Naive B cell (primary cell): ENCODE data around the gene ELMO1. TPM values are rescaled to one million over a fixed set of nuclear protein-coding genes. Genes with fewer than 3 reads are reported as not detected.

Experiments used
- ATAC-seq, 2 donors: fragments of 150-1000 bp; cut with Tn5 transposase; 2 replicates each; pipeline ENCODE4 v1.10.0; 2021; ENCODE audit warnings: low read depth in 2 of 2, mild to moderate bottlenecking in 2 of 2, moderate library complexity in 2 of 2
- DNase-seq: peaks from one replicate; pipeline ENCODE4 v3.0.0; 2022
- H3K27ac Mint-ChIP-seq, 6 donors: one replicate each; pipeline ENCODE4 v1.8.0; 2020 to 2022; ENCODE audit warnings: mild to moderate bottlenecking in 6 of 6, mixed read lengths in 6 of 6, moderate library complexity in 5 of 6, inconsistent platforms in 2 of 6
- H3K27me3 Mint-ChIP-seq, 3 donors: one replicate each; pipeline ENCODE4 v1.8.0; 2021 to 2022; ENCODE audit warnings: mixed read lengths in 3 of 3, mild to moderate bottlenecking in 1 of 3
- H3K36me3 Mint-ChIP-seq, 2 donors: one replicate each; pipeline ENCODE4 v1.8.0; 2020 to 2022; ENCODE audit warnings: mixed read lengths in 2 of 2, inconsistent platforms in 1 of 2, mild to moderate bottlenecking in 1 of 2
- H3K4me1 Mint-ChIP-seq, 3 donors: one replicate each; pipeline ENCODE4 v1.8.0; 2020 to 2022; ENCODE audit warnings: mixed read lengths in 3 of 3, inconsistent platforms in 1 of 3, mild to moderate bottlenecking in 1 of 3, moderate library complexity in 1 of 3
- H3K4me3 Mint-ChIP-seq, 8 donors: one replicate each; pipeline ENCODE4 v1.8.0; 2020 to 2022; ENCODE audit warnings: mild to moderate bottlenecking in 8 of 8, mixed read lengths in 8 of 8, moderate library complexity in 8 of 8, inconsistent platforms in 2 of 8
- H3K9me3 Mint-ChIP-seq, 7 donors: one replicate each; pipeline ENCODE4 v1.8.0; 2020 to 2022; ENCODE audit warnings: mixed read lengths in 7 of 7, mild to moderate bottlenecking in 5 of 7, inconsistent platforms in 2 of 7, moderate library complexity in 1 of 7
- polyA plus RNA-seq, 6 donors: library from polyadenylated mRNA; unstranded; fragments of 300-500 nt; fragmentation: Illumina TruSeq; gene quantifications; one replicate each; pipeline ENCODE4 v1.2.3, GENCODE V29; 2021; ENCODE audit warnings: low read depth in 6 of 6

Gene ELMO1
- polyA plus RNA-seq, 6 donors from 2014 or later = 42.8 to 69.9 (median 59.5) TPM

DNA sequence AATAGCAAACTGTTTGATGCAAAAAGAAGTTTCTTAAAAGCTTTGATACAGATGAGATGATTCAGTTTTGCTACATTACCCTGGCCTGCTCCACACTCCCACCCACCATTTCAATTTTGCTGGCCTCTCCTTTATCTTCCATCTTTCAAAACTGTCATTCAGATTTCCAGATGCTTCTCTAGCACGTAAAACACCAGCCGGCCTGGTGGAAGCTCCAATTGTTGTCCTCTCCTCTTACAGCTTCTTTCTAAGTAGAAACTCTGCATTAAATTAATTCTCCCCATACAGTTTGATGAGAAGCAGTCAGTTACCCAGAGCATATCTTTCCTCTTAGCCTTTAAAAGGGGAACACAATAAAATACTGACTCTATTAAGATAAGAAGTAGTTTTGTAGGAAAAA, 34.3 kb upstream of the ELMO1 start:
- H3K36me3 Mint-ChIP-seq = no peaks in the 10 kb centered on the region
- H3K4me3 Mint-ChIP-seq = no peak overlapping the region
- H3K27ac Mint-ChIP-seq = no peak overlapping the region
- H3K9me3 Mint-ChIP-seq = peaks cover 0 to 13% (median 0%) of the 10 kb centered on the region in 7 donors
- DNase-seq (no peak), ATAC-seq (no peak)
- H3K4me1 Mint-ChIP-seq = peaks cover 0 to 4% (median 0%) of the 10 kb centered on the region in 3 donors
- H3K27me3 Mint-ChIP-seq = peaks cover 10 to 38% (median 12%) of the 10 kb centered on the region in 3 donors

DNA sequence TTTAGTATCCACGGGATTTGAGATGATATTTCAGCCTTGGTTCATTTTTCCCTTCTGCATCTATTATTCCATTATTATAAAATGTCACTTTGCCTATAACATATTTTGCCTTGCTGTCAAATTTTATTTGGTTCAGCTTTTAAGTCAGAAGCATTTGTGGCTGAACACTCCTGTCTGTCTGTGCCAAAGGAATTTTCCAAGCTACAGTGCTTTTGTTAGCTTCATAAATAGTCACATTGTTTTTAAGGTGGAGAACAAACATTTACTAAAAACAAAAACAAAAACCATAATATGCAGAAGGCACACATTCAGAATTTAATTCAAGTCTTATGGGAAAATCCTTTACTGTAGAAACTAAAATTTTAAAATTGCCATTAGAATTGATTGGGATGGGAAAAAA, 33.8 kb upstream of the ELMO1 start:
- Mint-ChIP-seq H3K4me1 (peaks cover 0 to 4% (median 0%) of the 10 kb centered on the region in 3 donors), H3K27ac (no peak overlapping the region), H3K4me3 (no peak overlapping the region), H3K27me3 (peaks cover 10 to 38% (median 12%) of the 10 kb centered on the region in 3 donors), H3K9me3 (peaks cover 0 to 12% (median 0%) of the 10 kb centered on the region in 7 donors), H3K36me3 (no peaks in the 10 kb centered on the region)
- DNase-seq = no peak
- no peak for ATAC-seq

DNA sequence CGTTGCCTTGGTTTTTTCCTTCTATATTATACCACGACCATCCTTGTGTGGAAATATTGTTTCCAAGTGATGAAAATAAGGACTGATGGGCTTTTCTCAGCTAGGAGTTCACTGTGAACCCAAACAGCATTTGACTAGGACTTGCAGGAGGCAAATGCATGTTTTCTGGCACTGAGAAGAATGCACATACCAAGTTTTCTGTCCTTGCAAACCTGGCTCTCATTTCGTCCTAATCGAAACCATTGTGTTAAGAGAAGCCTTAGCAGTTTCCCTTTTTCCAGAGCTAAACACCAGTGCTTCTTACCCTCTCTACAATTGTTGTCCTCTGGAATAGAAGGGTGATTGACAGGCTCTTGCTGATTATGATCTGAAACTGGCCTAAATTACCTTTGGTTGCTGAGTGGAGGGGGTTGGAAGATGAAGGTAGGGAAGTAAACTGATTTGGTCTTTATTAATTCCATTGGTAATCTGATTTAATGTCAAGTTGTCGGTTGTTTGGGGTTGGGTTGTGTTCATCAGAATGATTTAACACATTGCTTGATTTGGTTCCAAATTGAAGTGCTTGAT, 33.1 kb upstream of the ELMO1 start:
- Mint-ChIP-seq H3K4me3 (no peak overlapping the region), H3K27me3 (peaks cover 10 to 38% (median 12%) of the 10 kb centered on the region in 3 donors), H3K9me3 (peaks cover 0 to 7% (median 0%) of the 10 kb centered on the region in 7 donors), H3K4me1 (peaks cover 0 to 4% (median 0%) of the 10 kb centered on the region in 3 donors), H3K36me3 (no peaks in the 10 kb centered on the region), H3K27ac (no peak overlapping the region)
- DNase-seq = no peak
- no peak for ATAC-seq

DNA sequence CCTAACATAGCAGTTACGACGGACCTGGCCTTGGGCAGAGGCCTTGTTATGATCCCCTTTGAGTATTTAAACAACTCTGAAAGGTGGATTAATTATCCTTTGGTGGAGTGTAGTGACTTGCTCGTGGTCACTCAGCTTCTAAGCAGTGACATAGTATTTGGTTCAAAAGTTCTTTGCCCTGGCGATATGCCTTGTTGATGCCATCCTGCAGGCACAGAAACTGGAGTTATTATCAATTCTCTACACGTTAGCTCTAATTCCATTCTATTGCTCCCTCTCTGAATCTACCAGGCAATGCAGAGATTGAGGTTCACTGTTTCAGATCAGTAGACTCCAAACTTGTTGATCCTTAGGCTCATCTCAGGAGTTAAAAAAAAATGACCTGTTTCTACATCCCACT, 32.5 kb upstream of the ELMO1 start:
- no peak overlapping the region for H3K27ac Mint-ChIP-seq
- peaks cover 9 to 38% (median 10%) of the 10 kb centered on the region in 3 donors for H3K27me3 Mint-ChIP-seq
- DNase-seq (no peak), ATAC-seq (no peak)
- no peaks in the 10 kb centered on the region for H3K36me3 Mint-ChIP-seq
- peaks cover 0 to 7% (median 0%) of the 10 kb centered on the region in 7 donors for H3K9me3 Mint-ChIP-seq
- H3K4me1 Mint-ChIP-seq = peaks cover 0 to 4% (median 0%) of the 10 kb centered on the region in 3 donors
- peak overlapping the region in 1 of 8 donors; percentile 10 for H3K4me3 Mint-ChIP-seq

DNA sequence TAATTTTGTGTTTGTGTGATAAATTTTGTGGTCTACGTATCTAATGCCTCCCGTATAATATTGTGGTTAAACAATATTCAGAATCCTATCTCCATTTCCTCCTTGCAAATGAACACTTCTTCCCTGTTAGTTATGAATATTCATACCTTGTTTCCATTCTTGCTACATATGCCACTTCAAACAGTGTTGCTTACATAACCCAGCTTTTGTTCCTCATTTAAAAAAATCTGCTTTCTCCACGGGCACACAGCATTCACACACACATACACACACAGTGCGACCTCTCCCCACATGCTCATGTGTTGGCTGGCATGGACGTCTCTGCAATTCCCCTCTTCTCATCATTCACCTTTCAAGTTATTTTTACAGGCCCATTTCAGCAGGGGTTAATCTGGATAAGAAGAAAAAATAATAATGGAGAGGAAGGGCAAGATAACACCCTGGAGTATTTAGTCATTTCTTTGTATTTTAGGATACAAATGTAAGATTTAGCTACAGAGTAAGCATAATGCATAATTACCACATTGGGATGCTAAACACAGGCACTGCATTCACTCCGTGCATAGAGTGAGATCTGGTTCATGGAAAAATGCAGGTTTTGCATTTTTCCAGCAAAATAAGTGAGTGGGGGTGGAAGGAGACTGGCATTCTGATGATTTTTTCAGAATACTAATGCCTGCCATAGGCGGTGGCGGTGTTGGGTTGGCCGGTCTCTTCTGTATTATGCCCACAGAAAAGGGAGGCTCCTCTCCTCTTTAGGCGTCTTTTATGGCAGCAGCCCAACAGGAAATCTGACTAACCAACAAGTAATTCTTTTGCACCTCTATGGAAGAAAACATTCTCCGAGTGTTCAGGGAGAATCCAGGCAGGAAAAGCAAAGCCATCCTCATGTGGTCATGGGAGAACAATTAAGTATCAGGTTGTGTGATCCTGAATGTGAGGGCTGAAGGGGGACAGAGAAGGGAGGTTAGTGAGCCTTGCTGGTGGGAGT, 31.7 kb upstream of the ELMO1 start:
- H3K9me3 Mint-ChIP-seq = peaks cover 0 to 7% (median 0%) of the 10 kb centered on the region in 7 donors
- H3K27me3 Mint-ChIP-seq = peaks cover 7 to 33% (median 10%) of the 10 kb centered on the region in 3 donors
- H3K36me3 Mint-ChIP-seq = no peaks in the 10 kb centered on the region
- no peak overlapping the region for H3K27ac Mint-ChIP-seq
- peaks cover 0 to 4% (median 0%) of the 10 kb centered on the region in 3 donors for H3K4me1 Mint-ChIP-seq
- DNase-seq (no peak), ATAC-seq (no peak)
- H3K4me3 Mint-ChIP-seq = peak overlapping the region in 1 of 8 donors; percentile 2

DNA sequence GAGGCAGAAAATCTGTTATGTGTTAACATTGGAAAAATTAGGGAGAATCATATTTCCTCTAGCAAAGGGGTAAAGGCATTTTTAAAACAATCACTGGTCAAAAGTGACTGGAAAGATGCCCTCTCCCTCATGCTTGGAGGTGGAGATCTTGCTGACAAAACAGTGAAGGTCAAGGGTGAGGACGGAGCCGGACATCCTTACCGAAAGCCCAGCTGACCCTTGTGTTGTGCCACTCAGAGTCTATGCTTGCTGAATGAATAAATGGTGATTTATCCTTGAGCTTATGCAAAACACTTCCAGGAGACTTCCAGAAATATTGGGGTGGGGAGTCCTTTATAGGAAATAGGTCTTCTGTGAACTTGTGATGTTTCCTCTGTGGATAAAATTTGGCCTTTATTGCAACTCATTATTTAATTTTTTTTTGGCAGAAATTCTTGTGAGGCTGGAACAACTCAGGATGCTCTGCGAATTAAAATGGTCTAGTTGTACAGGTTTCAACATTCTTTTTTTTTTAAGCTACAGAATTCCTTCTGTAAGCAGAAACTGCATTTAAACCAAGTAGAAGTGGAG, 28.3 kb upstream of the ELMO1 start:
- no peaks in the 10 kb centered on the region for H3K4me1 Mint-ChIP-seq
- no peak overlapping the region for H3K4me3 Mint-ChIP-seq
- H3K36me3 Mint-ChIP-seq = no peaks in the 10 kb centered on the region
- H3K27me3 Mint-ChIP-seq = peaks cover 11 to 30% (median 13%) of the 10 kb centered on the region in 3 donors
- H3K9me3 Mint-ChIP-seq = peaks cover 0 to 7% (median 0%) of the 10 kb centered on the region in 7 donors
- DNase-seq = no peak
- no peak for ATAC-seq
- no peak overlapping the region for H3K27ac Mint-ChIP-seq

DNA sequence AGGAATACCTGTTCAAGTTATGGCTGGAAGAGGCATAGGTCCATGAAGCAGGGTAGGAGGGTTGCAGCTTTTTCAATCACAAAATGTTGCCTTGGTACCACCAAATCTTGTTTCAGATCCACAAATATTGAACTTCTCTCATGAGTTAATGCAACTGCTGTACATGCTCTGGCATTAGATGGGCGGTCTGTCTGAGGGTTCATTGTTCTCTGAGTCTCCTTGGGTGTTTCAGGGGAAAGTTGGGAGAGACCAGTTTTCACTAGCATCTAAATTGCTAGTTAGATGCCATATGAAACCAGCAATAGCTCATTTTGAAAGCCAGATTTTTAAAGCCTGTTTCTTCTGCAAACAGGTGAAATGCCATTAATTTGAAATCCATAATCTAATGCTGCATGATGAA, 27.8 kb upstream of the ELMO1 start:
- Mint-ChIP-seq H3K27ac (no peak overlapping the region), H3K27me3 (peaks cover 11 to 27% (median 13%) of the 10 kb centered on the region in 3 donors)

DNA sequence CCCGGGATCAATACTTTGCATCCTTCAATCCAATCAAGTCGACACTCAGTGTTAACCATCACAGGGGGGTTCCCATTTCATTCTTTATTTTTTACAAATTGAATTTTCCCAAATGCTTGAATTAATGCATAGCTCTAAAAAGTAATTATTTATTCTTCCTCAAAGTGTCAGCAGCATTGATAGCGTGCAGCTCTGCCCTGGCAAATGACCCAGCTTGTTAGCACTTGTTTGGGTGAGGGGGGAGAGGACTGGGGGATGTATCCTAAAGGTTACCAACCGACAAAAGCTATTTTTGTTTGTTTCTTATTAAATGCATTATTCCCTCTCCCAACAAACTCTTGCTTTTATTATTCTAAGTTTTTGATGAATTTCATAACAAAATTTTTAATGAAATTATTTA, 27.0 kb upstream of the ELMO1 start:
- Mint-ChIP-seq H3K36me3 (no peaks in the 10 kb centered on the region), H3K27ac (no peak overlapping the region), H3K27me3 (peaks cover 10 to 21% (median 11%) of the 10 kb centered on the region in 3 donors), H3K4me1 (no peaks in the 10 kb centered on the region), H3K9me3 (peaks cover 0 to 7% (median 0%) of the 10 kb centered on the region in 7 donors), H3K4me3 (no peak overlapping the region)
- ATAC-seq = no peak
- no peak for DNase-seq

More for the DNA sequence above, 27.8 kb upstream of the ELMO1 start:
- DNase-seq (no peak), ATAC-seq (no peak)
- no peak overlapping the region for H3K4me3 Mint-ChIP-seq
- H3K9me3 Mint-ChIP-seq = peaks cover 0 to 7% (median 0%) of the 10 kb centered on the region in 7 donors
- no peaks in the 10 kb centered on the region for H3K36me3 Mint-ChIP-seq
- H3K4me1 Mint-ChIP-seq = no peaks in the 10 kb centered on the region

DNA sequence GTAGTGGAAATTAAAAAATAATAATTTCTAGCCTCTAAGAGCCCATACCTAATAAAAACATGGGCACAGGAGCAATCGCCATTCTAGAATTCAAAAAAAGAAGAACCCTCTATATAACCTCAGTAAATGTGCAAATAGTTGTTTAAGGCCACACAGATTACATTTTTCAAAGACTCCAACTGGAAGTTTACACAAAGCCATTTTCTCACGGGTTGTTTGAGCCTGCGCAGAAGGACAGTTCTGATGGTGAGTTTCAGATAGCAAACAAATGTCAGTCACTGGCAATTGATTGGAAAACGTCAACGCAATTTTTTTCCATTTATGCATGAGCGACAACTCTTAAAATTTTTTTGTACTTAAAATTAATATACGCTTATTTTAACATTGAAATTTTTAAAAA, 23.0 kb upstream of the ELMO1 start:
- H3K4me1 Mint-ChIP-seq = no peaks in the 10 kb centered on the region
- H3K27ac Mint-ChIP-seq = no peak overlapping the region
- H3K27me3 Mint-ChIP-seq = peaks cover 5 to 15% (median 12%) of the 10 kb centered on the region in 3 donors
- DNase-seq (no peak), ATAC-seq (no peak)
- H3K4me3 Mint-ChIP-seq = no peak overlapping the region
- H3K36me3 Mint-ChIP-seq = peaks cover 0 to 7% of the 10 kb centered on the region in 2 donors
- peaks cover 0 to 3% (median 0%) of the 10 kb centered on the region in 7 donors for H3K9me3 Mint-ChIP-seq

DNA sequence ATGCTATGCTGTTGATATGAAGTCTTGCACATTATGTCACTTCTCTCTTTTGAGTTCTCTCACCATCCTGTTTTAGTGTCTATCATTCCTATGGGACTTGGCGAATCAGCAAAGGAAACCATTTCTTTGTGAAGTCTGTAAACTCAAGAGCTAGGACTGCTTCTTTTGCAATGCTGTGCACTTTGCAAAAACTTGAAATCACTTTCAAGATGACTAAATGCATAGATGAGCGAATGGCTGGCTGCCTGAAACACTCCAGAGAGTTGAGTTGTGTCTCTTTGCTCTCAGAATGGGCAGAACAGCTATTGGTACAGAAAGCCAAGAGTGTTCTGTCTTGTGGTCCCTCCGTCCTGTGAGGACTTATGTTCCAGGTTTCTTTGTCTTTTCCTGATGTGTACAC, 18.3 kb upstream of the ELMO1 start:
- Mint-ChIP-seq H3K4me3 (no peak overlapping the region), H3K27me3 (peaks cover 0 to 5% (median 0%) of the 10 kb centered on the region in 3 donors), H3K9me3 (peaks cover 0 to 3% (median 0%) of the 10 kb centered on the region in 7 donors), H3K4me1 (no peaks in the 10 kb centered on the region), H3K27ac (no peak overlapping the region), H3K36me3 (peaks cover 0 to 7% of the 10 kb centered on the region in 2 donors)
- no peak for DNase-seq
- no peak for ATAC-seq

DNA sequence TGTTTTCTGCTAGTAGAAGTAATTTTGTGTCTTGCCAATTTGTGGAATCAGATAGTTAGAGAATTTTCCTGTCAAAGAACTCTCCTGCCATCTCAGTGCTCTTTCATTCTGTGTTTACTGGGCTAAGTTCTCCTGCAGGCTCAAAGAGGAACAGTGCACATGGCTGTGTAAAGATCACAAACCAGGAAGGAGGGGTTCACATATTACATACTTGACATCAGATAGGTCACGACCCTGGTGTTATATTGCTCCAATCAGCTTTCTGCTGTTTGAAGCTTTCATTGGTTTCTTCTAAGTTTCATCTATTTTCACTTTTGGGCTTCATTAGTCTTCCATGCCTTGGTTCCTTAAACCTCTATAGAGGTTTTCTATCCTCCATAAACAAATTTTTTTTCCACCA, 13.5 kb upstream of the ELMO1 start:
- Mint-ChIP-seq H3K27ac (no peak overlapping the region), H3K27me3 (peaks cover 7 to 12% (median 7%) of the 10 kb centered on the region in 3 donors), H3K4me3 (no peak overlapping the region)

DNA sequence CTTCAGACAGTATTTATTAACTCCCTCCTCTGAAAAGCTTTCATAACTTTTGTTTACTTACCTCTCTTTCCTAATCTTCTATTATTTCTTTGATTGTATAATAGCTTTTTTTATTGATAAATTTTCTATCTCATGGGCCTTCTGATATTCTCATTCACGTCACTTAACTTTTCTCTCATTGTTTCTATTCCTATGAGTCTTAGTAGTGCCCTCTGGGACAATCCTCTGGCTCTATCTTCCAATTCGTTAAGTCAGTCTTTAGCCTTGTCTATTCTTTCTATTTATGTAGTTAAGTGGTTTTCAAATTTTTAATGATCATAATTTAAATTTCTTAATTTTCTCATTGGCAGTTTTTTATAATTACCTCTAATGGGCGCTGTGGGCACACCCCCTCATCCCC, 6.4 kb upstream of the ELMO1 start:
- ATAC-seq = no peak
- H3K27me3 Mint-ChIP-seq = peaks cover 7 to 12% (median 7%) of the 10 kb centered on the region in 3 donors

More for the DNA sequence above, 13.5 kb upstream of the ELMO1 start:
- no peaks in the 10 kb centered on the region for H3K36me3 Mint-ChIP-seq
- no peaks in the 10 kb centered on the region for H3K4me1 Mint-ChIP-seq
- no peak for DNase-seq
- peaks cover 0 to 2% (median 0%) of the 10 kb centered on the region in 7 donors for H3K9me3 Mint-ChIP-seq
- ATAC-seq = peak; percentile 23 to 41

DNA sequence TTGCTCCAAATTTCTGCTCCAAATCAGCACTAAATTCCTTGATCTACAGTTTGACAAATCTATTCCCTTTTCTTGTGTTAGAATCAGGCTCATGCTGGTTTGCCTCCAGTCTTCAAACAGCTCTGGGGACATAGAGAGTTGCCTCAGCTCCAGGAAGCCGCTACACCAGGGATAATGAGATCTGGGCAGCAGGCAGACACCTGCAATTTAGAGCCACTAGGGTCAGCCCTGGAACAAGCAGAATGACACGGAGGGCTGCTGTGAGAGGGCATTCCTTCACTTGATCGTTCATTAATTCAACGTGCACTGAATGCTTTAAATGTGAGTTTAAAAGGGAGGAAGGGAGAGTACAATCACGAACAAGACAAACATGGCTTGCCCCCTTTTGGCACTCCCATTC, 3.7 kb upstream of the ELMO1 start:
- H3K36me3 Mint-ChIP-seq = peaks cover 4 to 14% of the 10 kb centered on the region in 2 donors
- no peak overlapping the region for H3K4me3 Mint-ChIP-seq
- DNase-seq (no peak), ATAC-seq (no peak)
- H3K4me1 Mint-ChIP-seq = peaks cover 5 to 20% (median 9%) of the 10 kb centered on the region in 3 donors
- peaks cover 0 to 5% (median 4%) of the 10 kb centered on the region in 3 donors for H3K27me3 Mint-ChIP-seq
- no peak overlapping the region for H3K27ac Mint-ChIP-seq
- H3K9me3 Mint-ChIP-seq = peaks cover 0 to 9% (median 0%) of the 10 kb centered on the region in 7 donors

More for the DNA sequence above, 6.4 kb upstream of the ELMO1 start:
- peaks cover 0 to 5% (median 0%) of the 10 kb centered on the region in 7 donors for H3K9me3 Mint-ChIP-seq
- no peak overlapping the region for H3K4me3 Mint-ChIP-seq
- no peaks in the 10 kb centered on the region for H3K36me3 Mint-ChIP-seq
- no peak for DNase-seq
- no peak overlapping the region for H3K27ac Mint-ChIP-seq
- H3K4me1 Mint-ChIP-seq = peaks cover 0 to 2% (median 0%) of the 10 kb centered on the region in 3 donors
